NT2/D1 (cell line): ENCODE measurements around the gene LYST.
A peak's percentile ranks its signal among the peaks of the same experiment; 100 is the strongest.

ENCODE experiments used
- DNase-seq: peaks from one replicate; pipeline ENCODE4 v3.0.0-alpha.2; 2011; ENCODE audit warnings: low read depth, low spot score
- H3K27me3 ChIP-seq: 2 replicates; pipeline ENCODE4 v1.6.0; 2011; ENCODE audit warnings: mild to moderate bottlenecking; ENCODE audit not compliant: insufficient read length, insufficient read depth
- H3K36me3 ChIP-seq: 2 replicates; pipeline ENCODE4 v1.6.1; 2011; ENCODE audit warnings: mild to moderate bottlenecking, low read length, mixed read lengths; ENCODE audit not compliant: insufficient read depth, insufficient read length
- H3K4me1 ChIP-seq: 2 replicates; pipeline ENCODE4 v1.5.1; 2011; ENCODE audit not compliant: insufficient read depth, insufficient read length
- H3K4me3 ChIP-seq: 2 replicates; pipeline ENCODE4 v1.5.1; 2011; ENCODE audit warnings: low read depth; ENCODE audit not compliant: insufficient read length
- H3K9ac ChIP-seq: 2 replicates; pipeline ENCODE4 v1.6.0; 2011; ENCODE audit warnings: low read depth; ENCODE audit not compliant: insufficient read length
- H3K9me3 ChIP-seq: 2 replicates; pipeline ENCODE4 v1.5.1; 2011; ENCODE audit warnings: mild to moderate bottlenecking, low read length; ENCODE audit not compliant: insufficient read depth
- SUZ12 ChIP-seq: IDR thresholded peaks from 2 replicates; pipeline ENCODE4 v1.6.1; 2011; ENCODE audit not compliant: insufficient read length, insufficient read depth; ENCODE audit errors: extremely low read depth
- YY1 ChIP-seq: IDR thresholded peaks from 2 replicates; pipeline ENCODE4 v1.6.1; 2011; ENCODE audit not compliant: insufficient read length, insufficient read depth
- ZNF274 ChIP-seq: IDR thresholded peaks from 2 replicates; pipeline ENCODE4 v1.6.1; 2011; ENCODE audit warnings: mild to moderate bottlenecking, low read depth, low read length

Gene LYST

GRCh38 chr1:235873045-235873444 lies 6.3 kb upstream of the LYST start:
- no peaks in the 10 kb centered on the region for H3K4me1 ChIP-seq
- no peak overlapping the region for H3K4me3 ChIP-seq
- H3K9ac ChIP-seq, result no peak overlapping the region
- TF ChIP-seq YY1 (no peak), SUZ12 (no peak), ZNF274 (no peak)
- DNase-seq, result no peak
- no peaks in the 10 kb centered on the region for H3K27me3 ChIP-seq
- H3K36me3 ChIP-seq, result no peaks in the 10 kb centered on the region
- no peaks in the 10 kb centered on the region for H3K9me3 ChIP-seq

GRCh38 chr1:235872270-235872669 lies 5.6 kb upstream of the LYST start:
- Histone ChIP-seq H3K9ac (no peak overlapping the region), H3K9me3 (no peaks in the 10 kb centered on the region), H3K4me1 (no peaks in the 10 kb centered on the region), H3K4me3 (no peak overlapping the region), H3K36me3 (no peaks in the 10 kb centered on the region), H3K27me3 (no peaks in the 10 kb centered on the region)
- no peak for TF ChIP-seq ZNF274
- no peak for TF ChIP-seq SUZ12
- no peak for TF ChIP-seq YY1
- no peak for DNase-seq

GRCh38 chr1:235867903-235868469 lies 1.3 kb upstream of the LYST start:
- H3K4me1 ChIP-seq, result no peaks in the 10 kb centered on the region
- peaks cover 27% of the 10 kb centered on the region for H3K27me3 ChIP-seq
- TF ChIP-seq ZNF274 (no peak), SUZ12 (no peak), YY1 (no peak)
- peak overlapping the region; percentile 69 for H3K9ac ChIP-seq
- peak overlapping the region; percentile 66 for H3K4me3 ChIP-seq
- DNase-seq, result no peak
- H3K36me3 ChIP-seq, result no peaks in the 10 kb centered on the region
- H3K9me3 ChIP-seq, result no peaks in the 10 kb centered on the region

GRCh38 chr1:235866913-235867845 lies 473 bp upstream of the LYST start:
- no peaks in the 10 kb centered on the region for H3K4me1 ChIP-seq
- no peaks in the 10 kb centered on the region for H3K36me3 ChIP-seq
- peak overlapping the region; percentile 67 for H3K4me3 ChIP-seq
- TF ChIP-seq YY1, result no peak
- no peak for TF ChIP-seq ZNF274
- no peak for TF ChIP-seq SUZ12
- no peaks in the 10 kb centered on the region for H3K9me3 ChIP-seq
- DNase-seq, result peak; percentile 98
- H3K27me3 ChIP-seq, result peaks cover 27% of the 10 kb centered on the region
- peak overlapping the region; percentile 69 for H3K9ac ChIP-seq

DNA sequence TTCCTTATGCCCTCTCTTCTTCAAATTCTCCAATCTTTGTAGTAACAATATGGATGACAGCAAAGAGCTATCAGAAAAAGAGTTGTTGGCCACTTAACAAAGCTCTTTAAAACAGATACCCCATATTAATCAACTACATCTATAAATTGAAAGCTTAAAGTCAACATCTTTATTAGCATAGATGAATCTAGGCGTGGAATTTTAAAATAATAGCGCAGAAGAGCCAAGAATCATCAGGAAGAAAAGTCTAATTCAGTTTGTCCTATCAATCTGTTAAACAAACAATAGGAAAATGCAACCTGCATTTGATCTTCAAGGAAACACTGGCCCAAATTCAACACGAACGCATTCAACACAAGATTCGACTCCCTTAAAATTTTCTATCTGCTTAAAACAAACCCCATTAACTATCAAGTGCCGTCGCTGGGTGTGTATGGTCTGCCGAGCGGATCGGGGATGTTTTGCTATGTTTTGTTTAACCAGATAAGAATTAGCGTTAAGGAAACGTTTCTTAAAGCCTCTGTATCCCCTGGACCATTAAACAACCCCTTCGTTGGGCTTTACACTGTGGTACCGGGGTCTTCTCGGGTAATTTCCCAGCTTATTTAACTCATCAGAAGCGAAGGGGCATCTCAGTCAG lies 1.0 kb downstream of the LYST start:
- Histone ChIP-seq H3K36me3 (no peaks in the 10 kb centered on the region), H3K27me3 (peaks cover 27% of the 10 kb centered on the region), H3K4me3 (peak overlapping the region; percentile 67), H3K4me1 (no peaks in the 10 kb centered on the region), H3K9me3 (no peaks in the 10 kb centered on the region), H3K9ac (peak overlapping the region; percentile 64)
- DNase-seq, result no peak
- no peak for TF ChIP-seq YY1
- TF ChIP-seq ZNF274, result no peak
- no peak for TF ChIP-seq SUZ12

DNA sequence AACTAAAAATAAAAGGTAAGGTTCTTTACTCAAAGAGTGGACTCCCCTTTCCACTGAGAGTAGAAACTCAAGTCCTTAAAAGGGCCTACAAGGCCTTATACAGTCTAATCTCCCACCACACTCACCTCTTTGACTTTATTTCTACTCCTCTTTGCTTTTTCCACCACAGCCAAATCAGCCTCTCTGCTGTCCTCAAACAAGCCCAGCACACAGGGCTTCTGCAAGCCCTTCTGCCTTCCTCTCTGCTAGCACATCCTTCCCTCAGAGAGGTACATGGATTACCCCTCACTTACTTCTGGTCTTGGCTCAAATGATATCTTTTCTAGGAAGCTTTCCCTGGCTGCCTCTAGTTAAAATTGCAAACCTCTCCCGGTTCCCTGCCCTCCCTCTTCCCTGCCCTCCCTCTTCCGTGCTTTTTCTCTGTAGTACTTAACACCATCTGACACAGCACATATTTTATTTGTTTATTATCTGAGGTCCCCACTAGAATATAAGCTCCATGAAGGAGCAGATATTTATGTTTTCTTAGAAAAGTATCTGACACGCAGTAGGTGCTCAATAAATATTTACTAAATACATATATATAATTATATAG lies 1.7 kb downstream of the LYST start:
- H3K4me3 ChIP-seq, result no peak overlapping the region
- H3K4me1 ChIP-seq, result no peaks in the 10 kb centered on the region
- H3K9me3 ChIP-seq, result no peaks in the 10 kb centered on the region
- H3K36me3 ChIP-seq, result no peaks in the 10 kb centered on the region
- TF ChIP-seq YY1, result no peak
- DNase-seq, result no peak
- no peak overlapping the region for H3K9ac ChIP-seq
- peaks cover 27% of the 10 kb centered on the region for H3K27me3 ChIP-seq

DNA sequence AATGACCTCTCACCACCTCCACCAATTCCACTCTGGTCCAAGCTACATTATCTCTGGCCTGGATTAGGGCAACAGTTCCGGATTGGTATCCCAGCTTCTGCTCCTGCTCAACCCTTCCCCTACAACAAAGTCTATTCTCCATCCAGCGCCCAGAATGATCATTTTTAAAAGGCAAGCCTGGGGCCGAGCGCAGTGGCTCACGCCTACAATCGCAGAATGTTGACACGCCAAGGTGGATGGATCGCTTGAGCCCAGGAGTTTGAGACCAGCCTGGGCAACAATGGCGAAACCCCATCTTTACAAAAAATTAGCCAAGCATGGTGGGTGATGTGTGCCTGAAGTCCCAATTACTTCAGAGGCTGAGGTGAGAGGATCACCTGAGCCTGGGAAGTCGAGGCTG lies 2.2 kb downstream of the LYST start:
- TF ChIP-seq ZNF274 (no peak), SUZ12 (no peak), YY1 (no peak)
- no peak for DNase-seq
- Histone ChIP-seq H3K36me3 (no peaks in the 10 kb centered on the region), H3K4me3 (no peak overlapping the region), H3K27me3 (peaks cover 27% of the 10 kb centered on the region), H3K9ac (no peak overlapping the region), H3K9me3 (no peaks in the 10 kb centered on the region), H3K4me1 (no peaks in the 10 kb centered on the region)
